Peyer's patch (tissue), 4 donors: ENCODE data around the gene ARMC9. TPM values are rescaled to one million over a fixed set of nuclear protein-coding genes. Genes with fewer than 3 reads are reported as not detected.

ENCODE experiments used
- DNase-seq, 3 donors: peaks; one replicate each; pipeline ENCODE4 v3.0.0-alpha.2; 2017 to 2019
- H3K27ac ChIP-seq, 4 donors: fragments of 200-600 bp; sonication (generic); one replicate each; pipeline ENCODE4 v1.5.1; 2016 to 2019
- H3K27me3 ChIP-seq, 2 donors: fragments of 200-600 bp; sonication (generic); one replicate each; pipeline ENCODE4 v1.5.1; 2019
- H3K36me3 ChIP-seq, 3 donors: fragments of 200-600 bp; sonication (generic); one replicate each; pipeline ENCODE4 v1.5.1; 2016 to 2019
- H3K4me1 ChIP-seq, 4 donors: fragments of 200-600 bp; sonication (generic); one replicate each; pipeline ENCODE4 v1.5.1; 2016 to 2019
- H3K4me3 ChIP-seq, 4 donors: fragments of 200-600 bp; sonication (generic); 1 replicate in 3 of 4; 2 replicates in 1 of 4; pipeline ENCODE4 v1.5.1; 2016 to 2019; ENCODE audit warnings: mild to moderate bottlenecking in 1 of 4
- H3K9me3 ChIP-seq, 4 donors: fragments of 200-600 bp; sonication (generic); one replicate each; pipeline ENCODE4 v1.5.1; 2016 to 2019; ENCODE audit warnings: mild to moderate bottlenecking in 1 of 4
- POLR2A ChIP-seq, 2 donors: fragments of 450-650 bp; IDR thresholded peaks; one replicate each; pipeline ENCODE4 v1.5.1; 2017; ENCODE audit warnings: antibody characterized with exemption in 2 of 2, mild to moderate bottlenecking in 2 of 2, moderate library complexity in 2 of 2
- total RNA-seq, 4 donors: library from RNA; depleted of rRNA; stranded (reverse); fragments of >200 nt; gene quantifications; one replicate each; pipeline ENCODE4 v1.1.0, GENCODE V29; 2016
- TF ChIP-seq, protein P1 (sequence below), 6 experiments: fragments of 450-650 bp in 4 of 6; fragments of 200-600 bp in 2 of 6; sonication (generic) in 1 of 6; IDR thresholded peaks; one replicate each; pipeline ENCODE4 v1.5.1; 2017 to 2019; ENCODE audit warnings: antibody characterized with exemption in 6 of 6, mild to moderate bottlenecking in 3 of 6, moderate library complexity in 1 of 6

The ARMC9 gene
- total RNA-seq, 4 donors from 2014 or later: 3.3 to 15.7 (median 10.5) TPM

DNA sequence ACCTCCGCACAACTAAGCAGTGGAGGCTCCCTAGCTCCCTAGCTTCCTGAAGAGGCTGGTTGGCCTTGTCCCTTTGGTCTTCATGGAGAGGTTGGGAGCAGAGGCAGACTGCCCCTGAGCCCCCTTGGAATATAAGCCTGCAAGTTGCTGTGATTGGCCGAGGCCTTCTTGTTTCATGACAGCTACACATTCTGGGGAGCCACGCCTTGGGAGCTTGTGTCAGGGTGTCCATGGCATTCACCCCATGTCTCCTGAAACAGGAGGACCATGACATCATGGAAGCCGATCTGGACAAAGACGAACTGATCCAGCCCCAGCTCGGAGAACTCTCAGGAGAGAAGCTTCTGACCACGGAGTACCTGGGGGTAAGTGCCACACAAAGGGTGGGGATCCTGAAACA is 133.1 kb downstream of the ARMC9 start:
- H3K36me3 ChIP-seq: no peaks in the 10 kb centered on the region
- H3K27ac ChIP-seq: no peak overlapping the region
- H3K9me3 ChIP-seq: no peaks in the 10 kb centered on the region
- DNase-seq: peak in 1 of 3 donors; percentile 24
- no peak for TF ChIP-seq POLR2A (IDR thresholded peaks at IDR 0.05)
- TF ChIP-seq, protein P1, sequence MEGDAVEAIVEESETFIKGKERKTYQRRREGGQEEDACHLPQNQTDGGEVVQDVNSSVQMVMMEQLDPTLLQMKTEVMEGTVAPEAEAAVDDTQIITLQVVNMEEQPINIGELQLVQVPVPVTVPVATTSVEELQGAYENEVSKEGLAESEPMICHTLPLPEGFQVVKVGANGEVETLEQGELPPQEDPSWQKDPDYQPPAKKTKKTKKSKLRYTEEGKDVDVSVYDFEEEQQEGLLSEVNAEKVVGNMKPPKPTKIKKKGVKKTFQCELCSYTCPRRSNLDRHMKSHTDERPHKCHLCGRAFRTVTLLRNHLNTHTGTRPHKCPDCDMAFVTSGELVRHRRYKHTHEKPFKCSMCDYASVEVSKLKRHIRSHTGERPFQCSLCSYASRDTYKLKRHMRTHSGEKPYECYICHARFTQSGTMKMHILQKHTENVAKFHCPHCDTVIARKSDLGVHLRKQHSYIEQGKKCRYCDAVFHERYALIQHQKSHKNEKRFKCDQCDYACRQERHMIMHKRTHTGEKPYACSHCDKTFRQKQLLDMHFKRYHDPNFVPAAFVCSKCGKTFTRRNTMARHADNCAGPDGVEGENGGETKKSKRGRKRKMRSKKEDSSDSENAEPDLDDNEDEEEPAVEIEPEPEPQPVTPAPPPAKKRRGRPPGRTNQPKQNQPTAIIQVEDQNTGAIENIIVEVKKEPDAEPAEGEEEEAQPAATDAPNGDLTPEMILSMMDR (IDR thresholded peaks at IDR 0.05): no peak
- H3K27me3 ChIP-seq: no peaks in the 10 kb centered on the region
- no peaks in the 10 kb centered on the region for H3K4me1 ChIP-seq
- no peak overlapping the region for H3K4me3 ChIP-seq

DNA sequence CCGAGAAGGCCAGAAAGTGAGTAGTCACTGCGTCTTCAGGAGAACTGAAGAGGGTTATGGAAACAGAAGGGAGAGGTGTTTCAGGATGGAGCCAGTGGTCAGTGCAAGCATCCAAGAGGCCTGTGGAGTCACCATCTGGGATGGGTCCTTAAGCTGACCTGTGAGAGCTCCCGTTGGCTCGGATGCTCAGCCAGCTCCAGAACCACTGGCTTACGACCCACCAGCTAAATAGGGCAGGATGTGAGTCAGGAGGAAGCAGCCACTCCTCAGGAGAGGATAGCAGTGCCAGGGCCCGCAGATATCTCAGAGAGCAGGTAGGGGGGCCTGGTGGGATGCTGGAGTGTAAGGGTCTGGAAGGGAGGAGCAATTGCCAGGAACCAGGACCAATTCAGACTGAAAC is 134.0 kb downstream of the ARMC9 start:
- no peak overlapping the region for H3K27ac ChIP-seq
- TF ChIP-seq, protein P1 (IDR thresholded peaks at IDR 0.05): no peak
- no peak for TF ChIP-seq POLR2A (IDR thresholded peaks at IDR 0.05)
- H3K36me3 ChIP-seq: no peaks in the 10 kb centered on the region
- no peak overlapping the region for H3K4me3 ChIP-seq
- H3K9me3 ChIP-seq: no peaks in the 10 kb centered on the region
- no peaks in the 10 kb centered on the region for H3K4me1 ChIP-seq
- H3K27me3 ChIP-seq: no peaks in the 10 kb centered on the region
- DNase-seq: no peak

DNA sequence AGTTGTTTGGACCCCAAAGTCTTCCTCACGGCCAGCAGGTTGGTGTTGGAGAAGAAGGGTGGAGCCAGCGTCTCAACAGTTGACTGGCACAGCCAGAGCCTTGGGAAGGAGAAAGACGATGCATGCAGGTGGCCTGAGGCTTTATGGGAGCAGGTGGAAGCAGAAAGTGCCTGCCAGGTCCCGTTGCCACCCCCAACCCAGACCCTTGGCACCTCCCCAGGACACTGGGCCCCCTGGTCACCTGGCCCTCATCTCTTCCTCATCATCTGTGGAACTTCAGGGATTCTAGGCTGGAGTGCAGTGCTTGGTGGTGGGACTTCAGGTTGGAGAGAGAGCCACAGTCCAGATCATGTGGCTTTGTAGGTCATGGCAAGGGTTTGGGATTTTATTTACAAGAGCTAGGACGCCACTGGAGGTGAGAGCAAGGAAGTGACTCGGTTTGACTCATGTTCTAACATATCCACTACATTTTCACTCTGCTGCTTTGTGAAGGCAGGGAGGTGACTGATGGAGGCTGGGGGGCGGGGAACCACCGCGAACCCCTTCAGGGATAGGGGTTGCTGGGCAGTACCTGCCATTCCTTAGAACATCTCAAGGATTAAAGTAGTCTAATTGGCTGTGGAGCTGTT is 134.6 kb downstream of the ARMC9 start:
- Histone ChIP-seq H3K4me1 (no peaks in the 10 kb centered on the region), H3K36me3 (no peaks in the 10 kb centered on the region), H3K27me3 (no peaks in the 10 kb centered on the region), H3K27ac (no peak overlapping the region), H3K9me3 (no peaks in the 10 kb centered on the region), H3K4me3 (no peak overlapping the region)
- TF ChIP-seq POLR2A (IDR thresholded peaks at IDR 0.05): no peak
- DNase-seq: peak in 1 of 3 donors; percentile 34

DNA sequence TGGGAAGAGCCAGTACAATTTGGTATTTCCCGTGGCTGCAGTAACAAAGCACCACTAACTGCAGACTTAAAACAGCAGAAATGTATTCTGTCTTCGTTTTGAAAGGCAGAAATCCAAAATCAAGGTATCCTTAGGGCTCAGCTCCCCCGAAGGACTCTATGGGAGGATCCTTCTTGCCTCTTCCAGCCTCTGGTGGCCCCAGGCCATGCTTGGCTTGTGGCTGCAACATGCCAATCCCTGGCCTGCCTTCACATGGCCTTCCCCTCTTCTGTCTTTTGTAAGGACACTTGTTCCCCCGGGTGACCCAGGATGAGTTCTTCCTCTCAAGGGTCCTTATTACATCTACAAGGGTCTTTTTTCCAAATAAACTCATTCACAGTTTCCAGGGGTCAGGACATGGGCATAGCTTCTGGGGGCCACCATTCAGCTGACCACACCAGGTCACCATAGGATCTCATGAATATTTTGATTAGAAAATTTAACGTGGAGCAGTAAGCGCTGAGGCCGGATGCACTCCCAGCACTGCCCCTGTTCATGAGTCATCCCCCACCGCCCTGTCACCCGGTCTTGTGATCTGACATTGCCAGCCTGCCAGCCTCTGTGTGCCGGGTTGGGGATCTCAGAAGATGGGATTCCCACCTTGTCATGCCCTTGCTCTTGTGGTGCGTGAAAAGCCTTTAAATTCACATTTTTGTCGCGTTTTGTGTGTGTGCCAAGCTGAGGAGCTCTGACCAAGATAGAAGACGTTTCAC is 135.9 kb downstream of the ARMC9 start:
- Histone ChIP-seq H3K9me3 (no peaks in the 10 kb centered on the region), H3K4me3 (no peak overlapping the region), H3K27me3 (no peaks in the 10 kb centered on the region), H3K4me1 (no peaks in the 10 kb centered on the region), H3K27ac (no peak overlapping the region), H3K36me3 (no peaks in the 10 kb centered on the region)
- peak in 1 of 3 donors; percentile 22 for DNase-seq
- TF ChIP-seq, protein P1 (IDR thresholded peaks at IDR 0.05): no peak
- TF ChIP-seq POLR2A (IDR thresholded peaks at IDR 0.05): no peak

DNA sequence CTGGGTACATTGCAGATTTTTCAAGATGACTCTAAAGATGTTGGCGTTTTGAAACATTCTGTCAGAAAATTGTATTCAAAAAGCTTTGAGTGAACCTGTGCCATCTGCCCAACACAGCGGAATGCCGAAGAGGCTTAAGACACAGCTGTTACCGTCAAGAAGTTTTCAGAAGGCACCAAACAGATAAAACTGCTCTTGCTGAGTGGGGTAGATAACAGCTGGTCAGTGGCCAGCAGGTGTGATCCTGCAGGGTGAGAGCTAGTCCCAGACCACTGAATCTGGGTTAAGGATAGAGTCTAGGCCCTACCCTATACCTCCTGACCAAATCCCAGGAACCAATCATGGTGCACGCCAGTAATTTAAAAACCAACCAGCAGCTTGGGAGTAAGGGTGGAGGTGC is 136.6 kb downstream of the ARMC9 start:
- Histone ChIP-seq H3K9me3 (no peaks in the 10 kb centered on the region), H3K4me1 (no peaks in the 10 kb centered on the region), H3K4me3 (no peak overlapping the region), H3K27me3 (no peaks in the 10 kb centered on the region), H3K36me3 (no peaks in the 10 kb centered on the region), H3K27ac (no peak overlapping the region)
- TF ChIP-seq POLR2A (IDR thresholded peaks at IDR 0.05): no peak
- no peak for DNase-seq

DNA sequence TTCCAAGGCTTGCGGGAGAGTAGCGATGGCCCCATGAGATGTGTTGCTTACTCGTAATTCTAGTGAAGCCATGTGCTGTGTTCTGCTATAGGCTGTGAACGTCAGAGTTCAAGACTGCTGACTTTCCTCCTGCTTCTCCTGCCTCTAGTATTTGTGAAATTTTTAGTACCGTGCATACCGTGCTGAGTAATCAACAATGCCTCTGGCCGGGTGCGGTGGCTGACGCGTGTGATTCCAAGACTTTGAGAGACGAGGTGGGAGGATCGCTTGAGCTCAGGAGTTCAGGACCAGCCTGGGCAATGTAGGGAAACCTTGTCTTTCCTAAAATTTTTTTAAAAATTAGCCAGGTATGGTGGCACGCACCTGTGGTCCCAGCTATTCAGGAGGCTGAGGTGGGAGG is 137.2 kb downstream of the ARMC9 start:
- H3K4me3 ChIP-seq: no peak overlapping the region
- TF ChIP-seq POLR2A (IDR thresholded peaks at IDR 0.05): no peak
- TF ChIP-seq, protein P1 (IDR thresholded peaks at IDR 0.05): no peak
- H3K36me3 ChIP-seq: no peaks in the 10 kb centered on the region
- no peaks in the 10 kb centered on the region for H3K9me3 ChIP-seq
- H3K4me1 ChIP-seq: no peaks in the 10 kb centered on the region
- peak in 1 of 3 donors; percentile 7 for DNase-seq
- H3K27me3 ChIP-seq: no peaks in the 10 kb centered on the region
- H3K27ac ChIP-seq: no peak overlapping the region
